NT2/D1 (cell line): ENCODE results near the gene RUNX1.

Source experiments
- DNase-seq: peaks from one replicate; pipeline ENCODE4 v3.0.0-alpha.2; 2011; ENCODE audit warnings: low read depth, low spot score
- H3K27me3 ChIP-seq: 2 replicates; pipeline ENCODE4 v1.6.0; 2011; ENCODE audit warnings: mild to moderate bottlenecking; ENCODE audit not compliant: insufficient read length, insufficient read depth
- H3K36me3 ChIP-seq: 2 replicates; pipeline ENCODE4 v1.6.1; 2011; ENCODE audit warnings: mild to moderate bottlenecking, low read length, mixed read lengths; ENCODE audit not compliant: insufficient read depth, insufficient read length
- H3K4me1 ChIP-seq: 2 replicates; pipeline ENCODE4 v1.5.1; 2011; ENCODE audit not compliant: insufficient read depth, insufficient read length
- H3K4me3 ChIP-seq: 2 replicates; pipeline ENCODE4 v1.5.1; 2011; ENCODE audit warnings: low read depth; ENCODE audit not compliant: insufficient read length
- H3K9ac ChIP-seq: 2 replicates; pipeline ENCODE4 v1.6.0; 2011; ENCODE audit warnings: low read depth; ENCODE audit not compliant: insufficient read length
- H3K9me3 ChIP-seq: 2 replicates; pipeline ENCODE4 v1.5.1; 2011; ENCODE audit warnings: mild to moderate bottlenecking, low read length; ENCODE audit not compliant: insufficient read depth
- SUZ12 ChIP-seq: IDR thresholded peaks from 2 replicates; pipeline ENCODE4 v1.6.1; 2011; ENCODE audit not compliant: insufficient read length, insufficient read depth; ENCODE audit errors: extremely low read depth
- YY1 ChIP-seq: IDR thresholded peaks from 2 replicates; pipeline ENCODE4 v1.6.1; 2011; ENCODE audit not compliant: insufficient read length, insufficient read depth
- ZNF274 ChIP-seq: IDR thresholded peaks from 2 replicates; pipeline ENCODE4 v1.6.1; 2011; ENCODE audit warnings: mild to moderate bottlenecking, low read depth, low read length

The RUNX1 gene

GRCh38 chr21:34890724-34891612 lies 158.1 kb downstream of the RUNX1 start:
- Histone ChIP-seq H3K27me3 (peaks cover 57% of the 10 kb centered on the region), H3K9me3 (no peaks in the 10 kb centered on the region), H3K4me1 (no peaks in the 10 kb centered on the region), H3K9ac (peak overlapping the region; percentile 98), H3K36me3 (no peaks in the 10 kb centered on the region), H3K4me3 (peak overlapping the region; percentile 62)
- no peak for DNase-seq
- TF ChIP-seq YY1, result no peak
- TF ChIP-seq SUZ12, result no peak
- no peak for TF ChIP-seq ZNF274

- Histone ChIP-seq H3K27me3 (peaks cover 62% of the 10 kb centered on the region), H3K4me1 (no peaks in the 10 kb centered on the region), H3K9me3 (no peaks in the 10 kb centered on the region), H3K4me3 (peak overlapping the region; percentile 84), H3K9ac (peak overlapping the region; percentile 98), H3K36me3 (no peaks in the 10 kb centered on the region)
- no peak for TF ChIP-seq SUZ12
- no peak for DNase-seq
Observed at GRCh38 chr21:34890470-34890723, 158.7 kb downstream of the RUNX1 start.

- DNase-seq, result no peak
- TF ChIP-seq ZNF274 (no peak), YY1 (no peak), SUZ12 (no peak)
- H3K9me3 ChIP-seq, result no peaks in the 10 kb centered on the region
- H3K9ac ChIP-seq, result peak overlapping the region; percentile 98
- H3K4me1 ChIP-seq, result no peaks in the 10 kb centered on the region
- H3K4me3 ChIP-seq, result peak overlapping the region; percentile 84
- H3K27me3 ChIP-seq, result peaks cover 68% of the 10 kb centered on the region
- H3K36me3 ChIP-seq, result no peaks in the 10 kb centered on the region
Observed at GRCh38 chr21:34889676-34890469, 159.2 kb downstream of the RUNX1 start.

GRCh38 chr21:34889320-34889675 lies 159.8 kb downstream of the RUNX1 start:
- H3K27me3 ChIP-seq, result peaks cover 73% of the 10 kb centered on the region
- DNase-seq, result no peak
- peak overlapping the region; percentile 98 for H3K9ac ChIP-seq

GRCh38 chr21:34888569-34889319 lies 160.4 kb downstream of the RUNX1 start:
- H3K9ac ChIP-seq, result peak overlapping the region; percentile 98
- TF ChIP-seq YY1 (no peak), SUZ12 (no peak), ZNF274 (no peak)
- H3K27me3 ChIP-seq, result peaks cover 74% of the 10 kb centered on the region
- no peaks in the 10 kb centered on the region for H3K9me3 ChIP-seq
- peak overlapping the region; percentile 84 for H3K4me3 ChIP-seq
- peak; percentile 95 for DNase-seq
- H3K4me1 ChIP-seq, result no peaks in the 10 kb centered on the region
- peaks cover 3% of the 10 kb centered on the region for H3K36me3 ChIP-seq

More at GRCh38 chr21:34889320-34889675, 159.8 kb downstream of the RUNX1 start:
- Histone ChIP-seq H3K9me3 (no peaks in the 10 kb centered on the region), H3K36me3 (no peaks in the 10 kb centered on the region), H3K4me3 (peak overlapping the region; percentile 84), H3K4me1 (no peaks in the 10 kb centered on the region)
- TF ChIP-seq ZNF274 (no peak), SUZ12 (no peak), YY1 (no peak)

GRCh38 chr21:34887725-34888568 lies 161.2 kb downstream of the RUNX1 start:
- H3K9me3 ChIP-seq, result no peaks in the 10 kb centered on the region
- TF ChIP-seq ZNF274 (no peak), YY1 (no peak), SUZ12 (no peak)
- H3K36me3 ChIP-seq, result peaks cover 5% of the 10 kb centered on the region
- peak overlapping the region; percentile 83 for H3K4me3 ChIP-seq
- DNase-seq, result no peak
- no peaks in the 10 kb centered on the region for H3K4me1 ChIP-seq
- H3K9ac ChIP-seq, result peak overlapping the region; percentile 87
- H3K27me3 ChIP-seq, result peaks cover 73% of the 10 kb centered on the region
